H1 (cell line): ENCODE measurements around the gene ASAP3.

Experiments used
- SUZ12 ChIP-seq: fragments of 200-600 bp; sonication (generic); IDR thresholded peaks from 2 replicates; pipeline ENCODE4 v1.6.1; 2012; ENCODE audit warnings: mild to moderate bottlenecking, inconsistent platforms, low read length, moderate library complexity, mixed read lengths
- TF ChIP-seq, protein P1 (sequence below), 3 experiments: IDR thresholded peaks; 1 replicate in 2 of 3; 2 replicates in 1 of 3; pipeline versions ENCODE4 v1.5.1 to v1.6.1; 2011; ENCODE audit warnings: low read length in 3 of 3, mild to moderate bottlenecking in 3 of 3, inconsistent platforms in 2 of 3, low read depth in 1 of 3, moderate library complexity in 1 of 3; ENCODE audit not compliant: insufficient read depth in 1 of 3; ENCODE audit errors: control extremely low read depth in 1 of 3

DNA sequence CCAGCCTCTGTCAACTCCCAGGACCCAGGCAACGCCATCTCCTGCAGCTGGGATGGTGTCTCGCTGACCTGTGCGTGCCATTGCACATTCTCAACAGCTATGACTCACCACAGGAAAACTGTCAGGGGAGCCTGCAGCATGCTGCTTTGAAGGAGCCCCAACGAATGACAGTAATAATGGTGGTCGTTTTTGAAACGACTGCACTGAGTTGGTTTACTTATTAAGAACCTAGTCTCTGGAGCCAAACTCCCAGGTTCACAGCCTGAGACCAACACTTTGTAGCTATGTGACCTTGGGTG is 81.0 kb downstream of the ASAP3 start:
- TF ChIP-seq, protein P1, sequence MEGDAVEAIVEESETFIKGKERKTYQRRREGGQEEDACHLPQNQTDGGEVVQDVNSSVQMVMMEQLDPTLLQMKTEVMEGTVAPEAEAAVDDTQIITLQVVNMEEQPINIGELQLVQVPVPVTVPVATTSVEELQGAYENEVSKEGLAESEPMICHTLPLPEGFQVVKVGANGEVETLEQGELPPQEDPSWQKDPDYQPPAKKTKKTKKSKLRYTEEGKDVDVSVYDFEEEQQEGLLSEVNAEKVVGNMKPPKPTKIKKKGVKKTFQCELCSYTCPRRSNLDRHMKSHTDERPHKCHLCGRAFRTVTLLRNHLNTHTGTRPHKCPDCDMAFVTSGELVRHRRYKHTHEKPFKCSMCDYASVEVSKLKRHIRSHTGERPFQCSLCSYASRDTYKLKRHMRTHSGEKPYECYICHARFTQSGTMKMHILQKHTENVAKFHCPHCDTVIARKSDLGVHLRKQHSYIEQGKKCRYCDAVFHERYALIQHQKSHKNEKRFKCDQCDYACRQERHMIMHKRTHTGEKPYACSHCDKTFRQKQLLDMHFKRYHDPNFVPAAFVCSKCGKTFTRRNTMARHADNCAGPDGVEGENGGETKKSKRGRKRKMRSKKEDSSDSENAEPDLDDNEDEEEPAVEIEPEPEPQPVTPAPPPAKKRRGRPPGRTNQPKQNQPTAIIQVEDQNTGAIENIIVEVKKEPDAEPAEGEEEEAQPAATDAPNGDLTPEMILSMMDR (IDR thresholded peaks at IDR 0.05; ENCODE audit: control extremely low read depth in 1 of 3, insufficient read depth in 1 of 3, low read depth in 1 of 3, low read length in 3 of 3): no peak
- TF ChIP-seq SUZ12: no peak
